HG03342 (cell line): ENCODE results near the gene UBE2M.

Source experiments
- ATAC-seq: cut with Tn5 transposase; IDR thresholded peaks from one replicate; pipeline ENCODE4 v1.9.1; 2021; ENCODE audit warnings: mild to moderate bottlenecking, moderate library complexity; ENCODE audit not compliant: unreplicated experiment

Gene UBE2M

GRCh38 chr19:58571575-58571947 is 13.2 kb upstream of the UBE2M start:
- no peak for ATAC-seq

GRCh38 chr19:58570770-58571574 is 12.6 kb upstream of the UBE2M start:
- no peak for ATAC-seq

DNA sequence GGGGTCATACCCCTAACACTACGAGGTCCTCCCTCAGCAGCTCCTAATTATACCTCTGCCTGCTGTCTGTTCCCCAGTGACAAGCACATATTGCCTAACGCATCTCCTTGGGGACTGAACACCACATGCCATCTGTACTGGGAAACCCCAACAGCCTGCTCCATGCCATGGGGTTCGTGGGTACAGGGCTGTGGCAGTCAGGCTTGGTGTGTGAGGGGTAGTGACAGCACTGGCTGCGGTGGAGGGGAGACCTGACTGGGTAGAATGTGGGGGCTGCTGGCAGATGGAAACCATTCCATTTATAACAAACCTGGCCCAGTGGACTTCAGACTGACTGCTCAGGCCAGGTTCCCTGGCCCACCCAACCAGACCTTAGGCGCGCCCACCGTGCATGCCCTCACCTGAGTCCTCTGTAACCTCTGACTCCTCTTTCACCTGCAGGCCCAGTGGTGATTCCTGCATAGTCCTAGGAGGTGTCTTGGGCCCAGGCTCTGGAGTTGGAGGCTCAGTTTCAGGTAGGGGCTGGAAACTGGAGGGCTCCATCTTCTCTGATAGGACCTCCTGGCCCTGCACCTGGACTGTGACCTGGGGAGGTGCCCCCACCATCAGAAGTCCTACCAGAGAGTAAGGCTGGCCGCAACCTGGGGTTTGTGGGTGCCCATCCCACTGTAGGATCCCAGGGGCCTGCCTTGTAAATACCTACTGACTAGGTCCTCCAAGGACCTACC is 11.7 kb upstream of the UBE2M start:
- ATAC-seq: no peak

DNA sequence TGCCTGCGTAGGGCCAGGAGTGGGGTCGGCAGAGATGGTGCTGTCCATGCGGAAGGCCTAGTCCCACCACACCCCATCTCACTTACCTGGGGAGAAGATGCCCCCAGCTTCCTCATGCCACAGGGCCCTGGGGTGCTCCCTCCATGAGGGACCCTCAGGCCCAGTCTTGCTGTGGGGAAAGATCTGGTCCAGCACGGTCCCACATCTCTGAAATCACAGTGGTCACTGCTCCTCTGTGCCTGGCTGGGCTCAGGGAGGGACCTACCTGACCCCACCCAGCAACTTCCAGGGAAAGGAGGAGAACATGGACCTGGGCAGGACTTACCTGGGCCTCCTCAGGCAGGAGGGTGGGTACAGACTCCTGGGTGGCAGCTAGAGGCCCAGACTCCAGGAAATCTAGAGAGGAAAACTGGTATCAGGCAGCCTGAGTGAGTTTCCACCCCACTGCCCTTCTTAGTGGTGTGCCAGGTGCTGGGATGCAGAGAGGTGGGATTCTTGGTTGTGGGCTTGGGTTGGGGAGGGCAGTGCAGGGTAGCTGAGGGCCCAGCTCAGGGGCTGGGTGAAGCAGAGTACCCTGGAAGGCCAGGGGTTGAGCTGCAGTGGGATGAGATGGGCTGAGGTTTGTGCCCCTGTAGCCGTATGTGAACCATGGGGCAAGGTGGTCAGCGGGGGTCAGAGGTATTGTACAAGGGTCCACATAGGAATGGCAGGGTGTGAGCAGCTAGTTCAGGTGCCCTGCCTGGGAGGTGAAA is 11.0 kb upstream of the UBE2M start:
- ATAC-seq: no peak

- no peak for ATAC-seq
These were observed 10.2 kb upstream of the UBE2M start for GRCh38 chr19:58568453-58569130.

DNA sequence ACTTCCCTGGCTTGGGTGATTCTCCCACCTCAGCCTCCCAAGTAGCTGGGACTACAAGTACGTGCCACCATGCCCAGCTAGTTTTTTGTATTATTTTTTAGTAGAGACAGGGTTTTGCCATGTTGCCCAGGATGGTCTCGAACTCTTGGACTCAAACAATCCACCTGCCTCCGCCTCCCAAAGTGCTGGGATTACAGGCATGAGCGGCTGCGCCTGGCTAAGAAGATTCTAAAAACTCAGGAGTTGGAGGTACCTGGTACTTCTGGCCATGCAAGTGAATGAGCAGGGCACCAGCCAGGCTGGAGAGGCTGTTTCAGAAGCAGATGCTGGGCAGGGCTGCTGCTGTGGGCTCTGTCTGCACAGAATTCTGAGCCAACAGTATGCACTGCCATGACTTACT is 8.6 kb upstream of the UBE2M start:
- no peak for ATAC-seq

GRCh38 chr19:58563823-58564222 is 5.4 kb upstream of the UBE2M start:
- no peak for ATAC-seq

- no peak for ATAC-seq
These were observed 4.7 kb upstream of the UBE2M start for GRCh38 chr19:58563034-58563573.

- no peak for ATAC-seq
These were observed 4.0 kb upstream of the UBE2M start for GRCh38 chr19:58562122-58563033.

DNA sequence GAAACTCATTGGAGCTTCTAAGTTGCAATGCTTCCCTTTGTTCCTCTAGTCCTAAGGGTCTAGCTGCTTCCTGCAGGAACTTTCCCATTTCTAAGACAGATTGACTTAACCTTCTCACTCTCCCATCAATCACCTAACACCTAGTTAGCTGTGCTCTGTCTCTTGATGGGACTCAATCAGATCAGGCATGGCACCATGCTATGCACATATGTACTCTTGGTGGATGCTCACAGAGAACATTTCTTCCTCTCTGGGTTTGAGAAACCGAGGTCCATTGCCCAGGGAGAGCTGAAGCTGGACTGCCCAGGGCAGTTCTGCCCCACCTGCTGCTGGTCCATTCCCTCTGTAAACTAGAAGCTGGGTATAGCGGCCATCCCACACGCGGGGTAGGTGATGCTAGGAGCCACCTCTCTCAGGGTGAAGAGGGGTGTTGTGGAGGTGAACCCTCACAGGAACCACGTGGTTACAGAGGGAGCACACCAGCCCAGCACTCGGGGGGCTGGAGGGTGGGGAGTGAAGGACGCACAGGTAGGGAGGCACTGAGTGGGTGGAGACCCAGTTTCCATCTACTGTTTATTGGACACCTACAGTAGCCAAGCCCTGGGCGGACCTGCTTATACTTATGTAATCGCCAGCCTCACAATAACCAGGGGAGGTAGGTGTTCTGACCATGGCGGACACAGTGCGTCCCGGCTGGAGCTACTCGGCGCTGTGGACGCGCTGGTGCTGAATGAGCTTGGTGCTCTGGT is 3.1 kb upstream of the UBE2M start:
- ATAC-seq: no peak

DNA sequence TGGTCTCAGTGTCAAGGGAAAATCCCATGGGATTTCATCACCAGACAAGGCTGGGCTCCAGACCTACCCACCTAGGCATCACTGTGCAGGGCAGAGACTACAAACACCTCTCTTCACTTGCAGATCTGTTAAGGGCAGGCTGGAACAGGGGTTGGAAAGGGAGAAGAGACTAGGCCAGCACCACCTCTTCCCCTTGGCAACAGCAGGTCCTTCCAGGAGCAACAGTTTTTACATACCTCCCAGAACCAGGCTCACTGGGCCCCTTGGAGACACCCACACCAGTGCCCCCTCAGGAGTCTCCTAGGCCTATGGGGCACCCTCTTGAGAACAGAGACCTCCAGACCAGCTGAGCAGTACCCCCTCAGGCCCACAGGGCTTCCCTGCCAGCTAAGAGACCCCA is 2.5 kb upstream of the UBE2M start:
- ATAC-seq: no peak

GRCh38 chr19:58560007-58560887 is 1.8 kb upstream of the UBE2M start:
- no peak for ATAC-seq

- peak; percentile 11 for ATAC-seq
These were observed 1.0 kb upstream of the UBE2M start for GRCh38 chr19:58559275-58560006.

GRCh38 chr19:58558623-58559274 is 338 bp upstream of the UBE2M start:
- peak; percentile 45 for ATAC-seq

GRCh38 chr19:58557221-58558065 is 968 bp downstream of the UBE2M start:
- ATAC-seq: no peak

- ATAC-seq: no peak
These were observed 1.7 kb downstream of the UBE2M start for GRCh38 chr19:58556622-58557220.
